MM.1S (cell line): ENCODE results near the gene PLEKHA7.

Source experiments
- DNase-seq: peaks from one replicate; pipeline ENCODE4 v3.0.0-alpha.2; 2015
- H2AFZ ChIP-seq: fragments of 300-600 bp; sonication (generic); 2 replicates; pipeline ENCODE4 v1.6.0; 2016; ENCODE audit warnings: antibody characterized with exemption, low read length
- H3F3A ChIP-seq: fragments of 300-600 bp; sonication (generic); 2 replicates; pipeline ENCODE4 v1.6.1; 2016; ENCODE audit warnings: mild to moderate bottlenecking, antibody characterized with exemption, low read length, moderate library complexity, mixed read lengths; ENCODE audit not compliant: insufficient read depth
- H3K27ac ChIP-seq: fragments of 300-600 bp; sonication (generic); 2 replicates; pipeline ENCODE4 v1.5.1; 2016; ENCODE audit warnings: mild to moderate bottlenecking, low read length
- H3K27me3 ChIP-seq: fragments of 300-600 bp; sonication (generic); replicated peaks from 2 replicates; pipeline ENCODE4 v1.6.0; 2016; ENCODE audit warnings: low read length; ENCODE audit not compliant: insufficient read depth
- H3K36me3 ChIP-seq: fragments of 300-600 bp; sonication (generic); replicated peaks from 2 replicates; pipeline ENCODE4 v1.6.1; 2016; ENCODE audit warnings: mild to moderate bottlenecking, low read length, mixed read lengths; ENCODE audit not compliant: insufficient read depth
- H3K4me1 ChIP-seq: fragments of 300-600 bp; sonication (generic); 2 replicates; pipeline ENCODE4 v1.6.1; 2016; ENCODE audit warnings: low read length, mixed read lengths
- H3K4me2 ChIP-seq: fragments of 300-600 bp; sonication (generic); 2 replicates; pipeline ENCODE4 v1.6.0; 2016; ENCODE audit warnings: low read depth, low read length
- H3K4me3 ChIP-seq: fragments of 300-600 bp; sonication (generic); 2 replicates; pipeline ENCODE4 v1.5.1; 2016; ENCODE audit warnings: low read length, mixed read lengths
- H3K79me2 ChIP-seq: fragments of 300-600 bp; sonication (generic); 2 replicates; pipeline ENCODE4 v1.6.1; 2016; ENCODE audit warnings: mixed run types, low read length, mixed read lengths
- H3K9ac ChIP-seq: fragments of 300-600 bp; sonication (generic); 2 replicates; pipeline ENCODE4 v1.6.1; 2016; ENCODE audit warnings: low read length, mixed read lengths
- H3K9me2 ChIP-seq: fragments of 300-600 bp; sonication (generic); replicated peaks from 2 replicates; pipeline ENCODE4 v1.6.1; 2016; ENCODE audit warnings: mild to moderate bottlenecking, low read length, mixed read lengths; ENCODE audit not compliant: insufficient read depth
- H3K9me3 ChIP-seq: fragments of 300-600 bp; sonication (generic); replicated peaks from 2 replicates; pipeline ENCODE4 v1.6.1; 2016; ENCODE audit warnings: mild to moderate bottlenecking, low read length, mixed read lengths; ENCODE audit not compliant: insufficient read depth
- H4K20me1 ChIP-seq: fragments of 300-600 bp; sonication (generic); 2 replicates; pipeline ENCODE4 v1.6.1; 2016; ENCODE audit warnings: mild to moderate bottlenecking, low read length, moderate library complexity, mixed read lengths; ENCODE audit not compliant: insufficient read depth
- CTCF ChIP-seq: fragments of 300-600 bp; sonication (generic); IDR thresholded peaks from 2 replicates; pipeline ENCODE4 v1.5.1; 2016; ENCODE audit warnings: antibody characterized with exemption, low read length, mixed read lengths
- EZH2 ChIP-seq: fragments of 300-600 bp; sonication (generic); optimal IDR thresholded peaks from 2 replicates; pipeline ENCODE3; 2017; ENCODE audit warnings: low read depth, mild to moderate bottlenecking, antibody characterized with exemption, low read length, mixed read lengths
- EZH2phosphoT487 ChIP-seq: fragments of 300-600 bp; sonication (generic); IDR thresholded peaks from 2 replicates; pipeline ENCODE4 v1.6.1; 2018; ENCODE audit warnings: antibody characterized with exemption, low read length

Gene PLEKHA7

GRCh38 chr11:17013548-17014320, 480 bp downstream of the PLEKHA7 start:
- Histone ChIP-seq H3K36me3 (no peaks in the 10 kb centered on the region), H2AFZ (peak overlapping the region; percentile 67), H3K9me2 (no peaks in the 10 kb centered on the region), H3K4me3 (peak overlapping the region; percentile 92), H3K4me2 (peak overlapping the region; percentile 91), H3K79me2 (peaks cover 88% of the 10 kb centered on the region), H3K9ac (peak overlapping the region; percentile 85), H3K27me3 (no peaks in the 10 kb centered on the region), H3K9me3 (no peaks in the 10 kb centered on the region), H3F3A (peaks cover 6% of the 10 kb centered on the region; the same call in 1 of the 2 replicates), H3K27ac (peak overlapping the region; percentile 34; the same call in 1 of the 2 replicates), H3K4me1 (0 out of 2 replicates have a peak, but pooled peaks cover 4% of the 10 kb centered on the region), H4K20me1 (no peaks in the 10 kb centered on the region)
- DNase-seq, result peak; percentile 64
- no peak for TF ChIP-seq EZH2
- no peak for TF ChIP-seq CTCF
- no peak for TF ChIP-seq EZH2phosphoT487

- Histone ChIP-seq H3K9me2 (no peaks in the 10 kb centered on the region), H3K4me2 (peak overlapping the region; percentile 91), H2AFZ (peak overlapping the region; percentile 67; the same call in 1 of the 2 replicates), H3K27me3 (no peaks in the 10 kb centered on the region), H3K4me3 (peak overlapping the region; percentile 92), H3K9me3 (no peaks in the 10 kb centered on the region), H3K9ac (peak overlapping the region; percentile 85; the same call in 1 of the 2 replicates), H3K36me3 (no peaks in the 10 kb centered on the region), H3K4me1 (0 out of 2 replicates have a peak, but pooled peaks cover 4% of the 10 kb centered on the region), H3F3A (peaks cover 6% of the 10 kb centered on the region; the same call in 1 of the 2 replicates), H4K20me1 (no peaks in the 10 kb centered on the region), H3K79me2 (peaks cover 88% of the 10 kb centered on the region), H3K27ac (peak overlapping the region; percentile 34; the same call in 1 of the 2 replicates)
- DNase-seq, result no peak
- TF ChIP-seq EZH2phosphoT487 (no peak), EZH2 (no peak), CTCF (no peak)
Measured at GRCh38 chr11:17012712-17013547, 1.3 kb downstream of the PLEKHA7 start.

- H3K4me3 ChIP-seq, result no peak overlapping the region
Measured at GRCh38 chr11:17012179-17012578, 2.0 kb downstream of the PLEKHA7 start.

More at GRCh38 chr11:17012179-17012578, 2.0 kb downstream of the PLEKHA7 start:
- Histone ChIP-seq H4K20me1 (no peaks in the 10 kb centered on the region), H3K27me3 (no peaks in the 10 kb centered on the region), H3K9me2 (no peaks in the 10 kb centered on the region), H3K4me2 (peak overlapping the region; percentile 91; the same call in 1 of the 2 replicates), H3K36me3 (no peaks in the 10 kb centered on the region), H3K9ac (no peak overlapping the region), H2AFZ (no peak overlapping the region), H3K79me2 (peaks cover 88% of the 10 kb centered on the region), H3K9me3 (no peaks in the 10 kb centered on the region), H3K27ac (no peak overlapping the region), H3F3A (peaks cover 6% of the 10 kb centered on the region; the same call in 1 of the 2 replicates), H3K4me1 (0 out of 2 replicates have a peak, but pooled peaks cover 4% of the 10 kb centered on the region)
- TF ChIP-seq CTCF, result no peak
- TF ChIP-seq EZH2, result no peak
- no peak for TF ChIP-seq EZH2phosphoT487
- DNase-seq, result no peak
